Measurements from ENCODE around the gene HIPK2.

Gene HIPK2

GRCh38 chr7:139683137-139683921 lies 94.5 kb downstream of the HIPK2 start:
- ATAC-seq = no peak
- TF ChIP-seq PATZ1 (CRISPR knock-in tag; IDR thresholded peaks at IDR 0.05; ENCODE audit: borderline replicate concordance) (no peak), RARB (CRISPR knock-in tag; IDR thresholded peaks at IDR 0.05) (no peak), ZC3H10 (CRISPR knock-in tag; IDR thresholded peaks at IDR 0.05) (no peak), CSDC2 (CRISPR knock-in tag; IDR thresholded peaks at IDR 0.05) (no peak), PPARA (CRISPR knock-in tag; IDR thresholded peaks at IDR 0.05; ENCODE audit: borderline replicate concordance) (no peak), ZNF70 (CRISPR knock-in tag; IDR thresholded peaks at IDR 0.05) (no peak), GLIS3 (CRISPR knock-in tag; IDR thresholded peaks at IDR 0.05) (no peak), CREB5 (CRISPR knock-in tag; IDR thresholded peaks at IDR 0.05; ENCODE audit: low read depth) (no peak)

GRCh38 chr7:139682136-139683013 lies 95.4 kb downstream of the HIPK2 start:
- ATAC-seq = peak; percentile 13
- TF ChIP-seq ZFP30 (CRISPR knock-in tag; IDR thresholded peaks at IDR 0.05) (no peak), ZC3H10 (CRISPR knock-in tag; IDR thresholded peaks at IDR 0.05) (no peak), ARNTL (CRISPR knock-in tag; IDR thresholded peaks at IDR 0.05; ENCODE audit: borderline replicate concordance, low read depth) (no peak), RARB (CRISPR knock-in tag; IDR thresholded peaks at IDR 0.05) (no peak), PATZ1 (CRISPR knock-in tag; IDR thresholded peaks at IDR 0.05; ENCODE audit: borderline replicate concordance) (no peak), BACH2 (CRISPR knock-in tag; IDR thresholded peaks at IDR 0.05; ENCODE audit: borderline replicate concordance) (no peak), ZFP3 (CRISPR knock-in tag; IDR thresholded peaks at IDR 0.05) (no peak), OSR1 (CRISPR knock-in tag; IDR thresholded peaks at IDR 0.05) (no peak), GLIS3 (CRISPR knock-in tag; IDR thresholded peaks at IDR 0.05) (no peak), CSDC2 (CRISPR knock-in tag; IDR thresholded peaks at IDR 0.05) (no peak)

GRCh38 chr7:139681812-139682135 lies 96.0 kb downstream of the HIPK2 start:
- TF ChIP-seq ZC3H10 (CRISPR knock-in tag; IDR thresholded peaks at IDR 0.05) (no peak), CSRNP3 (CRISPR knock-in tag; IDR thresholded peaks at IDR 0.05) (no peak)
- ATAC-seq = peak; percentile 7; the same call in 2 of the 3 replicates

GRCh38 chr7:139681463-139681755 lies 96.4 kb downstream of the HIPK2 start:
- ATAC-seq = peak; percentile 2; the same call in 2 of the 3 replicates
- TF ChIP-seq SNAI2 (CRISPR knock-in tag; IDR thresholded peaks at IDR 0.05) (no peak), CSDC2 (CRISPR knock-in tag; IDR thresholded peaks at IDR 0.05) (no peak), ZFP30 (CRISPR knock-in tag; IDR thresholded peaks at IDR 0.05) (no peak), ZNF565 (CRISPR knock-in tag; conservative IDR thresholded peaks at IDR 0.05; ENCODE audit: low read depth) (no peak), PATZ1 (CRISPR knock-in tag; IDR thresholded peaks at IDR 0.05; ENCODE audit: borderline replicate concordance) (no peak), ESRRG (CRISPR knock-in tag; IDR thresholded peaks at IDR 0.05) (no peak), TCF4 (CRISPR knock-in tag; IDR thresholded peaks at IDR 0.05; ENCODE audit: borderline replicate concordance) (no peak), OSR1 (CRISPR knock-in tag; IDR thresholded peaks at IDR 0.05) (no peak), TSHZ2 (CRISPR knock-in tag; IDR thresholded peaks at IDR 0.05) (no peak), GLIS3 (CRISPR knock-in tag; IDR thresholded peaks at IDR 0.05) (no peak)
